Kidney (tissue), 14 donors: ENCODE results near the gene DOK6. TPM values are rescaled to one million over a fixed set of nuclear protein-coding genes. Genes with fewer than 3 reads are reported as not detected.

Source experiments
- DNase-seq, 5 donors: peaks; one replicate each; pipeline ENCODE4 v3.0.0-alpha.2; 2013 to 2020
- FAIRE-seq: peaks from 2 replicates; lab custom pipeline; 2012; peaks lifted over from hg19 to GRCh38; lab: Jason Lieb, UNC
- H3K27ac ChIP-seq, 2 donors: one replicate each; pipeline ENCODE4 v1.7.0; 2013; ENCODE audit warnings: low read depth in 2 of 2, low read length in 2 of 2, inconsistent platforms in 1 of 2
- H3K27me3 ChIP-seq: one replicate; pipeline ENCODE4 v1.7.1; 2013; ENCODE audit warnings: low read length, inconsistent platforms; ENCODE audit not compliant: control insufficient read depth, insufficient read depth
- H3K36me3 ChIP-seq, 3 donors: one replicate each; pipeline versions ENCODE4 v1.7.0 to v1.7.1; 2013; ENCODE audit warnings: low read length in 3 of 3, control low read depth in 1 of 3, inconsistent platforms in 1 of 3; ENCODE audit not compliant: insufficient read depth in 3 of 3, control insufficient read depth in 2 of 3
- H3K4me1 ChIP-seq, 3 donors: one replicate each; pipeline versions ENCODE4 v1.7.0 to v1.7.1; 2013; ENCODE audit warnings: low read length in 3 of 3, inconsistent platforms in 1 of 3, low read depth in 1 of 3; ENCODE audit not compliant: control insufficient read depth in 2 of 3, insufficient read depth in 2 of 3
- H3K4me3 ChIP-seq, 3 donors: one replicate each; pipeline versions ENCODE4 v1.7.0 to v1.8.1; 2013; ENCODE audit warnings: low read length in 3 of 3, control low read depth in 1 of 3, inconsistent platforms in 1 of 3
- H3K9ac ChIP-seq, 3 donors: one replicate each; pipeline versions ENCODE4 v1.7.0 to v1.7.1; 2013; ENCODE audit warnings: low read length in 3 of 3, control low read depth in 1 of 3, inconsistent platforms in 1 of 3
- H3K9me3 ChIP-seq, 3 donors: one replicate each; pipeline versions ENCODE4 v1.7.0 to v1.7.1; 2013; ENCODE audit warnings: low read length in 3 of 3, control low read depth in 1 of 3, inconsistent platforms in 1 of 3; ENCODE audit not compliant: control insufficient read depth in 2 of 3, insufficient read depth in 1 of 3
- intact Hi-C: fragments of 100-400 bp; cut with DNase I; formaldehyde crosslinking; loops from one replicate; pipeline ENCODE4 v1.11.1; 2022
- polyA plus RNA-seq: library from polyadenylated mRNA; stranded (reverse); fragments of 350-450 nt; fragmentation: Illumina TruSeq; extraction: RNeasy Lipid Tissue Mini Kit (QIAGEN cat#74804); gene quantifications from one replicate; pipeline ENCODE4 v1.2.3, GENCODE V29; 2014; ENCODE audit warnings: low read depth, low replicate concordance; ENCODE audit not compliant: insufficient read depth
- total RNA-seq: library from RNA; stranded (reverse); fragmentation: NEBNext Ultra II Directional; extraction: Animal tissue kit (Norgen Biotek cat#: 25700); gene quantifications from one replicate; pipeline ENCODE4 v1.2.1, GENCODE V29; 2021
- TF ChIP-seq, protein P1 (sequence below): IDR thresholded peaks from 3 replicates; pipeline ENCODE4 v1.5.1; 2012; ENCODE audit warnings: mild to moderate bottlenecking, moderate library complexity, borderline replicate concordance; ENCODE audit not compliant: insufficient read depth; ENCODE audit errors: extremely low read depth
- donor health status: control.
- donor health status: control.
- donor health status: control.
- donor health status: control.
- donor health status: control.
- donor health status: DM: yes; HTN: yes; CAD: no.
- donor health status: Normal renal cell carcinoma (clear cell type).

DOK6 gene
- total and polyA plus RNA-seq, 2 donors from 2014 or later = 3.8 to 4.6 TPM

DNA sequence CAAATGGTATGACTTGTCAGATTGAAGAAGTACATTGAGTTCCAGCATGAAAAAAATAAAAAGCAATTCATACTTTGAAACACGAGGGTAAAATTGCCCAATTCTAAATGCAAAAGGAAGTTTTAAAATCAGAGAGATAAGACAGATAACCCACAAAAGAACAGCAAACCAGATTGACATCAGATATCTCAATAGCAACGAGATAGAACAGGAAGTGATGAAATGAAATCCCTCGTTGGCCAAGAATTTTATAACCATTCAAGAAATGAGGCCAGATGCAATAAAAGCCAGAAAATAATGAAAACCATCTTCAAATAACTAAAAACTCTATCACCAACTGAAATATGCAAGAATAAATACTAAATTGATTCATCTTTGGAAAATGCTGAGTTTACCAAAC lies 374.1 kb downstream of the DOK6 start:
- Histone ChIP-seq H3K36me3 (no peaks in the 10 kb centered on the region), H3K27me3 (no peaks in the 10 kb centered on the region)
- intact Hi-C loops = no loop called here

DNA sequence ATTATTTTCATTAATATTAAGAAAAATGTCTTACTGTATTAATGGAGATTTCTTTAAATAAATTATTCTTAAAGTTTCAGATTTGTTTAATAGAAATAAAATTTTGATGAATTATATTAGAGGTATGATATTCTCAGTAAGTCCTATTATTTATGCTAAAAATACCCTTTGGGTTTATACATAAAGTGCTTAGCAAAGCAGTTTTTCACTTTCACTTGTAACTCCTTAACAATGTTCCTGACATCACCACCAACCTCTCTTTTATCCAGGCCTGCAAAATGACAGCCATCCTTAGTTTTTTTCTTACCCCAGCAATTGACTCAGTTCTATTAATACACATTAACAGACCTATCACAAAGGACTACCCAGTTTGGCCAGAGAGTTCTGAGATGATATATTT lies 376.6 kb downstream of the DOK6 start:
- FAIRE-seq = peak; percentile 91
- Histone ChIP-seq H3K27me3 (no peaks in the 10 kb centered on the region), H3K36me3 (no peaks in the 10 kb centered on the region), H3K27ac (no peak overlapping the region), H3K4me3 (no peak overlapping the region), H3K9ac (no peak overlapping the region), H3K4me1 (no peaks in the 10 kb centered on the region), H3K9me3 (no peaks in the 10 kb centered on the region)
- no peak for DNase-seq
- TF ChIP-seq, protein P1, sequence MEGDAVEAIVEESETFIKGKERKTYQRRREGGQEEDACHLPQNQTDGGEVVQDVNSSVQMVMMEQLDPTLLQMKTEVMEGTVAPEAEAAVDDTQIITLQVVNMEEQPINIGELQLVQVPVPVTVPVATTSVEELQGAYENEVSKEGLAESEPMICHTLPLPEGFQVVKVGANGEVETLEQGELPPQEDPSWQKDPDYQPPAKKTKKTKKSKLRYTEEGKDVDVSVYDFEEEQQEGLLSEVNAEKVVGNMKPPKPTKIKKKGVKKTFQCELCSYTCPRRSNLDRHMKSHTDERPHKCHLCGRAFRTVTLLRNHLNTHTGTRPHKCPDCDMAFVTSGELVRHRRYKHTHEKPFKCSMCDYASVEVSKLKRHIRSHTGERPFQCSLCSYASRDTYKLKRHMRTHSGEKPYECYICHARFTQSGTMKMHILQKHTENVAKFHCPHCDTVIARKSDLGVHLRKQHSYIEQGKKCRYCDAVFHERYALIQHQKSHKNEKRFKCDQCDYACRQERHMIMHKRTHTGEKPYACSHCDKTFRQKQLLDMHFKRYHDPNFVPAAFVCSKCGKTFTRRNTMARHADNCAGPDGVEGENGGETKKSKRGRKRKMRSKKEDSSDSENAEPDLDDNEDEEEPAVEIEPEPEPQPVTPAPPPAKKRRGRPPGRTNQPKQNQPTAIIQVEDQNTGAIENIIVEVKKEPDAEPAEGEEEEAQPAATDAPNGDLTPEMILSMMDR = no peak
- intact Hi-C loops = no loop called here

More for the DNA sequence above, 374.1 kb downstream of the DOK6 start:
- TF ChIP-seq, protein P1 = no peak
- no peaks in the 10 kb centered on the region for H3K9me3 ChIP-seq
- H3K9ac ChIP-seq = no peak overlapping the region
- H3K27ac ChIP-seq = no peak overlapping the region
- DNase-seq (no peak), FAIRE-seq (no peak)
- H3K4me1 ChIP-seq = no peaks in the 10 kb centered on the region
- no peak overlapping the region for H3K4me3 ChIP-seq

DNA sequence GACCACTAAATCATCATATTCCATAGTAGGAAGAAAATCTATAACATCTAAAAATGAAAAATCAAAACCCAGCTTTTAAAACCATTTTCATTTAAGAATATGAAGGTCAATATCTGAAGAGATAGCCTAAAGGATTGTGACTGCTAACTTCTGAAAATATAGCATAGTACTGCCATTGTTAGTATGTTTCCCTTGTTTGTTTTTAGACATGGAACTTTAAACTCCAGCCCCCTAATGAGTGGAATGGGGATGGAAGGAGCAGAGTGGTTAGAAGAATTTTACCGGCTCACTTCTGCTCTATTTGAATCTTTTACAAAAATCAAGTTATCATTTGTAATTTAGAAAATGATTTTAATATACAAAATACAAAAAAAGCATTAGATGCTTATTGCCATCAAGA lies 378.0 kb downstream of the DOK6 start:
- H3K4me3 ChIP-seq = no peak overlapping the region
- intact Hi-C loops = no loop called here
- no peak overlapping the region for H3K9ac ChIP-seq
- TF ChIP-seq, protein P1 = no peak
- FAIRE-seq = no peak
- no peaks in the 10 kb centered on the region for H3K4me1 ChIP-seq
- no peaks in the 10 kb centered on the region for H3K9me3 ChIP-seq
- no peak for DNase-seq
- no peak overlapping the region for H3K27ac ChIP-seq
- no peaks in the 10 kb centered on the region for H3K36me3 ChIP-seq
- no peaks in the 10 kb centered on the region for H3K27me3 ChIP-seq

DNA sequence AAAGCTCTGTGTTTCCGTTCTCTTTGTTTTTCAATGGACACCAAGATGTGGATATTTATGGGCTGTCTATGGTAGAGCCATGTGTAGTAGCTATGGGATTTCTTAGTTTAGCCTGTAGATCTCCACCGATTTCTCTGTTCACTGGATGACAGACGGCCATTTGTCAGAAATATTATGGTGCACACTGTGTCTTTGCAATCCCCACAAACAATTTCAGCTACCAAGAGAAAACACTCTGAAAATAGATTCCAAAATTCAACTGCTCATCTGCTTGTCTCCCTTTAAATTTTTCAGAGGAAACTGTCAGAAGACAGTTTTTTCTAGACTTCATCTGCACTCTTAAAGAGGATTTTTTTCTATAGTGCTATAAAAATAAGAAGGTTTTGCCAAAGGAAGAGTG lies 380.2 kb downstream of the DOK6 start:
- H3K36me3 ChIP-seq = no peaks in the 10 kb centered on the region
- no peak overlapping the region for H3K27ac ChIP-seq
- H3K9me3 ChIP-seq = no peaks in the 10 kb centered on the region
- no peaks in the 10 kb centered on the region for H3K4me1 ChIP-seq
- no peak overlapping the region for H3K9ac ChIP-seq
- DNase-seq (no peak), FAIRE-seq (no peak)
- no peak overlapping the region for H3K4me3 ChIP-seq
- no peaks in the 10 kb centered on the region for H3K27me3 ChIP-seq
- intact Hi-C loops = no loop called here
- TF ChIP-seq, protein P1 = no peak
